DOHH2 (cell line): ENCODE results near the gene TTC33.

Experiments
- EZH2phosphoT487 ChIP-seq: fragments of 200-600 bp; sonication (generic); IDR thresholded peaks from 2 replicates; pipeline ENCODE4 v1.6.1; 2017; ENCODE audit warnings: borderline replicate concordance, mild to moderate bottlenecking, antibody characterized with exemption, low read length, moderate library complexity, mixed read lengths
- TF ChIP-seq, protein P1 (sequence below): fragments of 200-600 bp; sonication (generic); IDR thresholded peaks from one replicate; pipeline ENCODE4 v1.5.1; 2014; ENCODE audit warnings: antibody characterized with exemption, mild to moderate bottlenecking, low read depth, low read length; ENCODE audit not compliant: poor library complexity, severe bottlenecking

DNA sequence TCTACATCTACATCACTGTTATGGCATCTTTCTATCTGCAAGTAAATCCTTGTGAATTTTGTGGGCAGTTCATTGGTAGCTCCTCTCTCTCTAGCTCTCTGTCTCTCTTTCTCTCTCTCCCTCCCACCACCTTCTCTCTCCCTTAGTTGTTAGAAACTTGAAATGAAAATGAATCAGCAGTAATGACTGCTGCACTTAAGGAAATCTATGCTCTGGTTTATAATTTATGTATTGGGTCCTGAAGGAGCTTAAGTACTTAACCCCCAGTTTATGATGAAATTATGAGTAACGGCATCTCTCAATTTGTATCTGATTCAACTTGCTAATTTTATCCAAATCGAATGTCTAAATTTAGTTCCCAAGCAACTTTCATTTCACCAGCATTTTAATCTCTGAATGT is 128.1 kb downstream of the TTC33 start:
- TF ChIP-seq, protein P1, sequence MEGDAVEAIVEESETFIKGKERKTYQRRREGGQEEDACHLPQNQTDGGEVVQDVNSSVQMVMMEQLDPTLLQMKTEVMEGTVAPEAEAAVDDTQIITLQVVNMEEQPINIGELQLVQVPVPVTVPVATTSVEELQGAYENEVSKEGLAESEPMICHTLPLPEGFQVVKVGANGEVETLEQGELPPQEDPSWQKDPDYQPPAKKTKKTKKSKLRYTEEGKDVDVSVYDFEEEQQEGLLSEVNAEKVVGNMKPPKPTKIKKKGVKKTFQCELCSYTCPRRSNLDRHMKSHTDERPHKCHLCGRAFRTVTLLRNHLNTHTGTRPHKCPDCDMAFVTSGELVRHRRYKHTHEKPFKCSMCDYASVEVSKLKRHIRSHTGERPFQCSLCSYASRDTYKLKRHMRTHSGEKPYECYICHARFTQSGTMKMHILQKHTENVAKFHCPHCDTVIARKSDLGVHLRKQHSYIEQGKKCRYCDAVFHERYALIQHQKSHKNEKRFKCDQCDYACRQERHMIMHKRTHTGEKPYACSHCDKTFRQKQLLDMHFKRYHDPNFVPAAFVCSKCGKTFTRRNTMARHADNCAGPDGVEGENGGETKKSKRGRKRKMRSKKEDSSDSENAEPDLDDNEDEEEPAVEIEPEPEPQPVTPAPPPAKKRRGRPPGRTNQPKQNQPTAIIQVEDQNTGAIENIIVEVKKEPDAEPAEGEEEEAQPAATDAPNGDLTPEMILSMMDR: no peak
- no peak for TF ChIP-seq EZH2phosphoT487
